NCI-H2171 (cell line): ENCODE results near the gene ZNF302.
"Not testable (repeated sequence)": the region's sequence is repeated elsewhere in the genome, so short reads cannot be mapped to it uniquely, and the experiment has no call there.

Experiments used
- DNase-seq: peaks from one replicate; lab custom pipeline; 2025; lab: John Stamatoyannopoulos, UW

Gene ZNF302

GRCh38 chr19:34673590-34673989, 3.9 kb upstream of the ZNF302 start:
- DNase-seq = no peak

GRCh38 chr19:34675250-34675649, 2.2 kb upstream of the ZNF302 start:
- no peak for DNase-seq

GRCh38 chr19:34675919-34676318, 1.6 kb upstream of the ZNF302 start:
- no peak for DNase-seq

- DNase-seq = peak; percentile 86
Measured at GRCh38 chr19:34676697-34677385, 637 bp upstream of the ZNF302 start, which contains the start of gene SCGB2B2. TSS of gene SCGB2B2 (minus strand) at chr19:34677159. CDS start at chr19:34594563, 82,596 bp downstream.

GRCh38 chr19:34678085-34678412, 571 bp downstream of the ZNF302 start:
- no peak for DNase-seq

DNA sequence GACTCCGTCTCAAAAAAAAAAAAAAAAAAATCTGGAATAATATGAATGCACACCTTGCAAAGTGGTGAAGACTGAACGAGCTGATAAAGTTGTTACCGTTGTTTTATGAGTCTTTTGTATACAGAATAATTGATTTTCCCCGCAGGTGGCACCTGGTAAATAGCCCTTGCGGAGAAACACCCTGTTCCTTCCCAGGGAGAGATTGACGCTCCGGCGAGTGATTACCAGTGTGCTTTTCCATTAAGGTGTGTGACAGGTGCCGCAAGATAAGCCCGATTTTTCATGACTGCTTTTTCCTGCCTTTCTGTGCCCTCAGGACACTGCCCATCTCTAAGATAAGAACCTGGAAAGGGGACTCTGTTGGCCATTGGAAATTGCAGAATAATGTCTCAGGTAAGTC, 943 bp downstream of the ZNF302 start:
- DNase-seq = no peak

GRCh38 chr19:34681478-34681877, 4.0 kb downstream of the ZNF302 start:
- no peak for DNase-seq

- not testable (repeated sequence) for DNase-seq
Measured at GRCh38 chr19:34685266-34685665, 7.8 kb downstream of the ZNF302 start.

DNA sequence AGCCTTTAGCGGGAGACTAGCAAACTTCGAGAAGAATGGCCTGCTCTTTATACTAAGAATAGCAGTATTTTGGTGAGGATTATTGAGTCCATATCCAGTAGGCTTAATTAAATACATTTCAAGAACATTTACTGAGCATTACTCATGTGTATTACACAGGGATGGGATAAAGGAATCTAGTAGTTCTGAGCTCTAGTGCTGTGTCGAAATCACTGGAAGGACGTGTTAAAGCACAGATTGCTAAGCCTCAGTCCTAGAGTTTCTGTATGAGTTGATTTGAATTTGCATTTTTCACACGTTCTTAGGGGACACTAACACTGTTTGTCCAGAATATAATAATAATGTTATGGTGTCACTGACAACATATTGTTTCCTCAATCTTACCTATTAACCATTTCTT, 9.0 kb downstream of the ZNF302 start:
- no peak for DNase-seq

DNA sequence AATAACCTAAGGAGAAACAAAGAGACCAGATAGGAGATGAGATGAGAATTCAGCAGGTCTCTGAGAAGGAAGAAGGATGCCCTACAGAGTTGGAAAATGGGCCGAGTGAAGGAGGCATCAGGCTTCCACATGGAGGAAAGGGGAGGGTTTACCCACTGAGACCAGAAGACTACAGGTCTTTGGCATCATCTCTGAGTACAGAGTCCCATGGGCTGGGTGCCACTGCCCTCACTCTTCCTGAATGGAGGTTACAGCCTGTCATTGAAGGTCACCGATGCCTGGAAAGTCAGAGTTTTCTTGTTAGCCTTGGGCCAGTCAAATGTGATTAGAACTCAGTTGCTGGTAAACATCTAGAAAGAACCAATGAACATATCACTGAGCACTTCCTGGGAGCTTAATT, 9.9 kb downstream of the ZNF302 start:
- no peak for DNase-seq

GRCh38 chr19:34688592-34688991, 11.1 kb downstream of the ZNF302 start:
- DNase-seq = no peak

- no peak for DNase-seq
Measured at GRCh38 chr19:34690372-34690771, 12.9 kb downstream of the ZNF302 start.

- no peak for DNase-seq
Measured at GRCh38 chr19:34692549-34692948, 15.1 kb downstream of the ZNF302 start.

DNA sequence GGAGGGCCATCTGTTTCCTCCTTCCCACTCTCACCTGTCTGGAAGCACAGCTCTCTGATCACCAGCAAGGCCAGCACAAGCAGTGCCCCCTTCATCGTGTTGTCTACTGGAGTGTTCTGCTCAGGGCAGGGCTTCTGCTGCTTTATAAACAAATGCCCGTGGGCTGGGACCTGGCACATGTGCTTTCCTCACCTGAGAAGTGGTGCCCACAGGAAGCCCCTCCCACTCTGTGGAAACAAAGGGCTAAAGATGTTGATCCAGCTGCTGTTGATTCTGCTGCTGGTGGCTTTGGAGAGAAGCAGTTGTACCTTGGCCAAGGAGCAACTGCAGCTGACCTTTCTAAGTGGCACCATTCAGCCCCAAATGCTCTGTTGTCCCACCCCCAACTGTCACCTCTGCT, 30.2 kb downstream of the ZNF302 start:
- DNase-seq = no peak

DNA sequence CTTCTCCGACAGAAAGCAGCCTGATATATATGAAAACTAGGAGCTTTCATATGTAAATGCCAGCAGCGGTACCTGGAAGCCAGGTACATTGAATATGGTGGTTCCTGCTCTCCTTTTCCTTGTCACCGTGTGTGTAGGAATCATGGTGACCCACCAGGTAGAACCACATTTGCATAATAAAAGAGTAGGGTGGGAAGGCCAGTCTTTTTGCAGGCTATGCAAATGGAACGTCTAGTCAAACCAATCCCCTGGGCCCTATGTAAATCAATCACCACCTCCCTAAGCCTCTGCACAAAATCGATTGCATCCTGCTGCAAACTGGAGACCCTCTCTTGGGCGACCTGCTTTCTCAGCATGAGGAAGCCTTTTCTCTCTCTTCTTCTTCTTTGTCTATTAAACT, 34.4 kb downstream of the ZNF302 start:
- DNase-seq = no peak

DNA sequence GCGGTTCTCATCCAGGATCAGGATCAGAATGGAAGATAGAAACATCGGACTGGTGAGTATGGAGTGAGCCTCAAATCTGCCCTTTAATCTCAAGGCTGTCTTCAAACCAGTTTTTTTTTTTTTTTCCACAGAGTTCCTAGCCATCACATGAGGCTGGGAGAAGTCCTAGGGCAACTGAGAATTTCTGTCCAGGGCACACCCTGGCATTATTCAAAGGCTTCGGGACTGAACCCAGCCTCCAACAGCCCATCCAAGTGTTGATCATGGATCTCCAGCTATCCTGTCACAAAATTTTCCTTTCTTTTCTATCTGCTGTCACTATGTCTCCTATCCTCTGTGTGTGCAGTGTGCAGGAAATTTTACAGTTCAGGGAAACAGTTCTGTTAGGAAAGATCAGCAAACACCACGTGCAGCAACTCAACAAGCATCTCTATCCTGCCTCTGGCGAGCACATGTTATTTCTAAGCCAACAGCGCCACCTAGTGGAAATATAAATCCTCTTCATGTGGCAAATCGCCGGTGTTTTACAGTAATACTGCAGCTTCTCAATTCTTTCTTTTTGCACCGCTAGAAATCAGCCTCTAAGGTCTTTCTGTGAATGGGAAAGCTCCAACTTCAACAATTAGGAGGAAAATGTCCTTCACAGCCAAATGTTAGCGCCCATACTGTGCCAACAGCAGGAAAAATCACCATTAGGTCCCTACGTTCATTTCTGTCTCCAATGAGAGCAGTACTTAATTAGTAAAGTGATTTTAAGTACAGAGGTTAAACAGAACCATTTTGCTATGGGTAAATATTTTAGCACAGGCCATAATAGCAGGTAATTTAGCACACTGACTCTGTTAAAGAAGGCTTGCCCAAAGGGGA, 35.1 kb downstream of the ZNF302 start:
- DNase-seq = peak; percentile 65

DNA sequence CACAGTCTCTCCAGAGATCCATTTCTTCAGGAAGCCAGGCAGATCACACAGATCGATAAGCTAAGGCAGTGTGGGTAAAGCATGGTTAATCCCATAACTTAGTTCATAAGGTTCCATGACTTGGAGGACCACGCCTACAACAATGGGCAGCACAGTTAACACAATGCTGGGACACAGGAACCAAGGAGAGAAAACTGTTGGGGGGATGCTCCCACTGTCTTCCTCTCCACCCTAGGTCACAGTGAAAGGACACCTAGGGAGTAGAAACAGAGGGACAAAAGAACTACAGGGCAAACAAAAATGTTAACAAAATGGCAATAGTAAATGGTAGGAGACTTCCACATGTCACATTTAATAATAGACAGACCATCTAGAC, 35.8 kb downstream of the ZNF302 start:
- DNase-seq = no peak

DNA sequence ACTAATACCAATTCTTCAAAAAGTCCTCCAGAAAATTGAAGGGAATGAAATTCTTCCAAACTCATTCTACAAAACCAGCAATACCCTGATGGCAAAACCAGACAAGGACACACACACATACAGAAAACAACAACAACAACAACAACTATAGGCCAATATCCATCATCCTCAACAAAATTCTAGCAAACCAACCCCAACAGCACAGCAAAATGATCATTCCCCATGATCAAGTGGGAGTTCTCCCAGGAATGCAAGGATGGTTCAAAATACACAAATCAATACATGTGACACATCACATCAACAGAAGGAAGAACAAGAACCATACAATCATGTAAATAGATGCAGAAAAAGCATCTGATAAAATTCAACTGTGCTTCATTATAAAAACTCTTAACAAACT, 37.9 kb downstream of the ZNF302 start:
- DNase-seq = no peak

GRCh38 chr19:34722353-34722752, 44.9 kb downstream of the ZNF302 start:
- no peak for DNase-seq

GRCh38 chr19:34725400-34725799, 47.9 kb downstream of the ZNF302 start:
- no peak for DNase-seq

- no peak for DNase-seq
Measured at GRCh38 chr19:34731019-34731829, 53.7 kb downstream of the ZNF302 start.

DNA sequence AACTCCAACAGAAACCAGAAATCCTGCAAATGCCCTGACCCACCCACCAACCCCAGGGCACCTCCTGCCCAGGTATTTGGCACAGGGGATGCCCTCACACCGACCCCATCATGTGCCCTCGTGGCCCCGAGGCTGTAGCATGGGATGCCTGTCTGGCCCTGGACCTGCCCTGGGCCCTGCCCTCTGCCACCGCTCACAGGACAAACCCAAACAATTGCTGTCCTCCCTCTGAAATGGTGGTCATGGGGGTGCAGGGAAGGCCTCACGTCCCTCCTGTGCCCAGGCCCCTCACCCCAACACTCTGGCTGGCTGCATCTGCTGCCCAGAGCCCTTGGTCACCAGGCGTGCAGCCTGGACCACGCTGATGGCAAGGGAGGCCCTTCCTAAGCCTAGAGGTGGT, 54.5 kb downstream of the ZNF302 start:
- no peak for DNase-seq
